Astrocyte (in vitro differentiated cells and primary cell): ENCODE data around the gene KRT73. TPM values are rescaled to one million over a fixed set of nuclear protein-coding genes. Genes with fewer than 3 reads are reported as not detected.

Experiments
- DNase-seq: peaks from one replicate; pipeline ENCODE4 v3.0.0-alpha.2; 2010; ENCODE audit warnings: low read depth
- FAIRE-seq: peaks from 2 replicates; lab custom pipeline; 2011; peaks lifted over from hg19 to GRCh38; lab: Jason Lieb, UNC
- H2AFZ ChIP-seq: 2 replicates; pipeline ENCODE4 v1.6.0; 2012; ENCODE audit warnings: low read depth, low read length, inconsistent platforms
- H3K27ac ChIP-seq: 2 replicates; pipeline ENCODE4 v1.5.1; 2011; ENCODE audit warnings: low read depth, low read length, inconsistent platforms
- H3K27me3 ChIP-seq: 2 replicates; pipeline ENCODE4 v1.6.0; 2011; ENCODE audit warnings: low read length, inconsistent platforms; ENCODE audit not compliant: insufficient read depth
- H3K36me3 ChIP-seq: 2 replicates; pipeline ENCODE4 v1.5.1; 2011; ENCODE audit warnings: low read length, inconsistent platforms; ENCODE audit not compliant: insufficient read depth
- H3K4me1 ChIP-seq: 2 replicates; pipeline ENCODE4 v1.5.1; 2011; ENCODE audit warnings: low read length, inconsistent platforms; ENCODE audit not compliant: insufficient read depth
- H3K4me2 ChIP-seq: 2 replicates; pipeline ENCODE4 v1.6.0; 2012; ENCODE audit warnings: low read length, inconsistent platforms
- H3K4me3 ChIP-seq: 2 replicates; pipeline ENCODE4 v1.5.1; 2011; ENCODE audit warnings: low read depth, mild to moderate bottlenecking, low read length, inconsistent platforms; ENCODE audit not compliant: insufficient read depth
- H3K79me2 ChIP-seq: 2 replicates; pipeline ENCODE4 v1.6.0; 2012; ENCODE audit warnings: mild to moderate bottlenecking, low read length, inconsistent platforms; ENCODE audit not compliant: insufficient read depth
- H3K9ac ChIP-seq: 2 replicates; pipeline ENCODE4 v1.6.0; 2012; ENCODE audit warnings: mild to moderate bottlenecking, low read length, inconsistent platforms
- H3K9me3 ChIP-seq: 2 replicates; pipeline ENCODE4 v1.5.1; 2012; ENCODE audit warnings: low read depth, mild to moderate bottlenecking, low read length, inconsistent platforms; ENCODE audit not compliant: insufficient read depth
- H4K20me1 ChIP-seq: 2 replicates; pipeline ENCODE4 v1.6.0; 2012; ENCODE audit warnings: low read length, inconsistent platforms; ENCODE audit not compliant: insufficient read depth
- H3K27ac Mint-ChIP-seq: one replicate; pipeline ENCODE4 v1.8.0; 2021; ENCODE audit warnings: mild to moderate bottlenecking, mixed read lengths; ENCODE audit not compliant: unreplicated experiment
- H3K27me3 Mint-ChIP-seq: one replicate; pipeline ENCODE4 v1.8.0; 2021; ENCODE audit warnings: low read depth, mixed read lengths; ENCODE audit not compliant: unreplicated experiment
- H3K36me3 Mint-ChIP-seq: one replicate; pipeline ENCODE4 v1.8.0; 2021; ENCODE audit warnings: low read depth, mixed read lengths; ENCODE audit not compliant: unreplicated experiment
- H3K4me1 Mint-ChIP-seq: one replicate; pipeline ENCODE4 v1.8.0; 2021; ENCODE audit warnings: low read depth, mixed read lengths; ENCODE audit not compliant: unreplicated experiment
- H3K4me3 Mint-ChIP-seq: one replicate; pipeline ENCODE4 v1.8.0; 2021; ENCODE audit warnings: mild to moderate bottlenecking, moderate library complexity, mixed read lengths; ENCODE audit not compliant: unreplicated experiment
- H3K9me3 Mint-ChIP-seq: one replicate; pipeline ENCODE4 v1.8.0; 2021; ENCODE audit warnings: mild to moderate bottlenecking, mixed read lengths; ENCODE audit not compliant: unreplicated experiment
- CTCF ChIP-seq: IDR thresholded peaks from 2 replicates; pipeline ENCODE4 v1.5.1; 2011; ENCODE audit warnings: low read depth, mild to moderate bottlenecking, inconsistent platforms, low read length, moderate library complexity; ENCODE audit not compliant: insufficient read depth
- EZH2 ChIP-seq: IDR thresholded peaks from 2 replicates; pipeline ENCODE4 v1.6.1; 2012; ENCODE audit warnings: mild to moderate bottlenecking, low read length, inconsistent platforms; ENCODE audit not compliant: insufficient read depth
- total RNA-seq: library from RNA; stranded (reverse); gene quantifications from 2 replicates; pipeline ENCODE4 v1.2.1, GENCODE V29; 2021

Gene KRT73
- total RNA-seq, 1 donor from 2014 or later: not detected

GRCh38 chr12:52662093-52662917, 43.9 kb upstream of the KRT73 start:
- TF ChIP-seq CTCF (no peak), EZH2 (no peak)

GRCh38 chr12:52661668-52662067, 43.3 kb upstream of the KRT73 start:
- H3K9me3 Mint-ChIP-seq: peaks cover 1% of the 10 kb centered on the region
- DNase-seq (no peak), FAIRE-seq (no peak)
- Histone ChIP-seq H4K20me1 (no peaks in the 10 kb centered on the region), H3K27me3 (peaks cover 21% of the 10 kb centered on the region), H3K4me2 (no peak overlapping the region), H3K4me3 (no peak overlapping the region), H2AFZ (no peak overlapping the region), H3K4me1 (no peaks in the 10 kb centered on the region), H3K79me2 (no peaks in the 10 kb centered on the region), H3K27ac (no peak overlapping the region), H3K9ac (no peak overlapping the region), H3K9me3 (no peaks in the 10 kb centered on the region), H3K36me3 (no peaks in the 10 kb centered on the region)
- H3K36me3 Mint-ChIP-seq: no peaks in the 10 kb centered on the region
- H3K27ac Mint-ChIP-seq: no peak overlapping the region
- no peak overlapping the region for H3K4me3 Mint-ChIP-seq
- no peak for TF ChIP-seq CTCF
- TF ChIP-seq EZH2: no peak
- H3K4me1 Mint-ChIP-seq: no peaks in the 10 kb centered on the region
- H3K27me3 Mint-ChIP-seq: peaks cover 83% of the 10 kb centered on the region

More at GRCh38 chr12:52662093-52662917, 43.9 kb upstream of the KRT73 start:
- FAIRE-seq: no peak
- no peak overlapping the region for H2AFZ ChIP-seq
- no peaks in the 10 kb centered on the region for H3K4me1 ChIP-seq
- Mint-ChIP-seq H3K4me1 (no peaks in the 10 kb centered on the region), H3K27ac (no peak overlapping the region), H3K36me3 (no peaks in the 10 kb centered on the region), H3K4me3 (no peak overlapping the region), H3K27me3 (peaks cover 83% of the 10 kb centered on the region), H3K9me3 (peaks cover 1% of the 10 kb centered on the region)
- H3K9me3 ChIP-seq: no peaks in the 10 kb centered on the region
- no peak for DNase-seq
- no peaks in the 10 kb centered on the region for H4K20me1 ChIP-seq
- H3K4me2 ChIP-seq: no peak overlapping the region
- no peaks in the 10 kb centered on the region for H3K36me3 ChIP-seq
- H3K79me2 ChIP-seq: no peaks in the 10 kb centered on the region
- H3K27me3 ChIP-seq: peaks cover 21% of the 10 kb centered on the region
- H3K9ac ChIP-seq: no peak overlapping the region
- no peak overlapping the region for H3K4me3 ChIP-seq
- no peak overlapping the region for H3K27ac ChIP-seq
